Measurements from ENCODE around the gene ZBTB18. TPM values are rescaled to one million over a fixed set of nuclear protein-coding genes. Genes with fewer than 3 reads are reported as not detected.

The ZBTB18 gene
- 6.6 TPM for polyA plus RNA-seq (2013, experiment 1 of 2)
- 6.9 TPM for polyA plus RNA-seq (2013, experiment 2 of 2)

DNA sequence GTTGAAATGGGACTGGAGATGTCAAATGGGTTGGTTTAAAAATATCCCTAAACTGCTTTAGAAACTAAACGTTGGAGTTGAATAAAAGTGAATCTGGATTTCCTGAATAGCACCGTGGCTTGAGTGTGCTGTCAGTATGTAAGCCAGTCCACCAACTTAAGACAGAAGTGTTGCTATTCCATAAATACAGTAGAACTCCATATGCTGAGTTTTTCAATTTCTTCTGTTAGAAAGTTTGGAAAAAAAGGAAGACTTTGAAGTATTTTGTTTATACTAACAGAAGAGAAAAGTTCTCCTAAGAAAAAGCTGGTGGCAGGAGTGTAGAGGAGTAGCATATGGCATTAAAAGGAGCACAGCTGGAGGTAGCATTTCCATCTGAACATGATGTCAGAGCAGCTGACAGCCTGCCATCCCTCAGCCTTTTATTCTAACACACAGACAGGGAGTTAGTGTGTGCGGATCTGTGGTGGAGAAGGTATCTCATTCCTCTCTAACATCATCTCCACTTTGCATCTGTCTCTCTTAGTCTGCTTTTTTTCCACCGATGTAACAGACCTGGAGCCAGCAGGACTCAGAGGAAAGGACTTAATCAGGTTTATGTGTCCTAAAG, at the start of gene ZBTB18:
ZBTB18 (plus strand) TSS at position 449 of the 610 bp plus-strand sequence; CDS start at position 598, 149 bp downstream.
- Histone ChIP-seq H3K4me1 (ENCODE audit: control insufficient read depth, insufficient read depth, low read depth, low read length) (peaks cover 5% of the 10 kb centered on the region), H3K4me2 (ENCODE audit: low read length, poor library complexity, severe bottlenecking) (peak within 1 kb of the TSS; percentile 92), H4K8ac (ENCODE audit: low read length) (no peak within 1 kb of the TSS), H4K91ac (ENCODE audit: low read length) (no peak within 1 kb of the TSS), H3K18ac (ENCODE audit: low read depth in 1 of 2, low read length in 2 of 2) (peak within 1 kb of the TSS in 1 of 2 experiments; percentile 59), H3K4me3 (ENCODE audit: insufficient read depth in 1 of 2, low read depth in 1 of 2, low read length in 2 of 2) (peak within 1 kb of the TSS; percentile 46 to 88), H2BK15ac (ENCODE audit: low read depth, poor library complexity, severe bottlenecking) (no peak within 1 kb of the TSS), H3K23ac (ENCODE audit: low read length in 2 of 2) (no peak within 1 kb of the TSS), H2BK5ac (ENCODE audit: low read depth, low read length, poor library complexity, severe bottlenecking) (peak within 1 kb of the TSS; percentile 33), H3K27ac (ENCODE audit: low read length, poor library complexity, severe bottlenecking) (peak within 1 kb of the TSS; percentile 32), H3K4ac (ENCODE audit: low read depth in 1 of 2, low read length in 2 of 2) (peak within 1 kb of the TSS in 1 of 2 experiments; percentile 54), H2BK12ac (ENCODE audit: low read length in 2 of 2) (no peak within 1 kb of the TSS), H3K36me3 (ENCODE audit: control insufficient read depth in 1 of 2, insufficient read depth in 2 of 2, low read depth in 1 of 2, low read length in 2 of 2) (peaks cover 16 to 23% of the 10 kb centered on the region in 2 experiments), H3K79me1 (replicated peaks; ENCODE audit: low read length, poor library complexity, severe bottlenecking) (peaks cover 19% of the 10 kb centered on the region), H3K14ac (ENCODE audit: low read length in 2 of 2) (no peak within 1 kb of the TSS), H3K9ac (ENCODE audit: low read length) (peak within 1 kb of the TSS; percentile 83), H3K27me3 (ENCODE audit: control insufficient read depth in 1 of 2, insufficient read depth in 1 of 2, low read length in 2 of 2) (no peaks in the 10 kb centered on the region), H2BK120ac (ENCODE audit: low read depth, low read length) (no peak within 1 kb of the TSS), H2AFZ (ENCODE audit: low read depth, low read length) (no peak within 1 kb of the TSS), H2AK5ac (ENCODE audit: low read length, severe bottlenecking) (peak within 1 kb of the TSS; percentile 31), H3K9me3 (ENCODE audit: control insufficient read depth, low read length) (no peaks in the 10 kb centered on the region)
- DNase-seq: peak; percentile 80
- 0% methylated on average over 1 of the region's 4 CpGs for WGBS

DNA sequence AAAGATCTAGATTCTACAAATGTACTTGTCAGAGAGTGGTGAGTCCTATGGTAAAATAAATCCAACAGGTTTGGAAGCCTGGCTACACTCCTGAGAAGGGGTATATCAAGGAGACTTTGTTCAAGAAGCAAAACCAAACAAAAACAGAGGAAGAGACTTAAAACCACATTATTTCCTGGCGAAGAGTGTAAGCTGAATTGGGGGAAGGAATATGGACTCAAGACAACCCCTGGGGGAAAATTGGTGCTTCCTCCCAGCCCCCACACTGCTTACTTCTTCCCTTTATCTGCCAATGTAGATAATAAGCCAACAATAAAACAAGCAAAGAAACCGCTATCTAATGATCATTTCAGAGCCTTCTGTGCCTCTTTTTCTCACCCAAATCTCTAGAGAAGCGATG, 48.4 kb upstream of the ZBTB18 start:
- H4K91ac ChIP-seq (ENCODE audit: low read length): no peak overlapping the region
- H3K9me3 ChIP-seq (ENCODE audit: control insufficient read depth, low read length): no peaks in the 10 kb centered on the region
- H4K8ac ChIP-seq (ENCODE audit: low read length): no peak overlapping the region
- no peak overlapping the region for H3K4ac ChIP-seq (ENCODE audit: low read depth in 1 of 2, low read length in 2 of 2)
- H3K27me3 ChIP-seq (ENCODE audit: control insufficient read depth in 1 of 2, insufficient read depth in 1 of 2, low read length in 2 of 2): peaks cover 0 to 52% of the 10 kb centered on the region in 2 experiments
- H3K18ac ChIP-seq (ENCODE audit: low read depth in 1 of 2, low read length in 2 of 2): no peak overlapping the region
- H2AK5ac ChIP-seq (ENCODE audit: low read length, severe bottlenecking): no peak overlapping the region
- H3K23ac ChIP-seq (ENCODE audit: low read length in 2 of 2): no peak overlapping the region
- H2BK120ac ChIP-seq (ENCODE audit: low read depth, low read length): no peak overlapping the region
- H2BK15ac ChIP-seq (ENCODE audit: low read depth, poor library complexity, severe bottlenecking): no peak overlapping the region
- H3K4me2 ChIP-seq (ENCODE audit: low read length, poor library complexity, severe bottlenecking): no peak overlapping the region
- H2BK5ac ChIP-seq (ENCODE audit: low read depth, low read length, poor library complexity, severe bottlenecking): no peak overlapping the region
- no peak overlapping the region for H3K9ac ChIP-seq (ENCODE audit: low read length)
- H3K27ac ChIP-seq (ENCODE audit: low read length, poor library complexity, severe bottlenecking): no peak overlapping the region
- no peaks in the 10 kb centered on the region for H3K79me1 ChIP-seq (replicated peaks; ENCODE audit: low read length, poor library complexity, severe bottlenecking)
- WGBS: 81% methylated on average over 2 of the region's 3 CpGs
- no peak overlapping the region for H2BK12ac ChIP-seq (ENCODE audit: low read length in 2 of 2)
- no peak for DNase-seq
- no peaks in the 10 kb centered on the region for H3K4me1 ChIP-seq (ENCODE audit: control insufficient read depth, insufficient read depth, low read depth, low read length)
- no peak overlapping the region for H2AFZ ChIP-seq (ENCODE audit: low read depth, low read length)
- no peak overlapping the region for H3K14ac ChIP-seq (ENCODE audit: low read length in 2 of 2)
- no peaks in the 10 kb centered on the region for H3K36me3 ChIP-seq (ENCODE audit: control insufficient read depth in 1 of 2, insufficient read depth in 2 of 2, low read depth in 1 of 2, low read length in 2 of 2)
- H3K4me3 ChIP-seq (ENCODE audit: insufficient read depth in 1 of 2, low read depth in 1 of 2, low read length in 2 of 2): no peak overlapping the region

DNA sequence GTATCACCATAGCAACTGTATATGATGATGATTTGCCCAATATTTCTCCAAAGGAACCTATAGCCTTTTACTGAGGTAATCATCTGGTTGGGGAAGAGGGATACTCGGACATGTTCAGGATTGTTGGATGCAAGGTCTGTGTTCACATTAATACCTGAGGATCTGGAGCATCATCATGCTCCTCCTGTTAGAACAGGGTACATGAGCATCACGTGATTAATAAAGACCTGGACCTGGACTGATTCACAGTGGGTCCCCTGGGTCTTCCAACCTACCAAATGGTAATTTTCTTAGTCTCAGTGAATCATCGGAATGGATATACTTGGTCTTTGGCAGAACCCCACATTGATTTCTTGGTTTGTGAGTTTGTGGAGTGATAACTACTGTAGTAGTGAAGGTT, 45.6 kb upstream of the ZBTB18 start:
- Histone ChIP-seq H4K91ac (ENCODE audit: low read length) (no peak overlapping the region), H2BK12ac (ENCODE audit: low read length in 2 of 2) (no peak overlapping the region), H3K4me1 (ENCODE audit: control insufficient read depth, insufficient read depth, low read depth, low read length) (no peaks in the 10 kb centered on the region), H2AFZ (ENCODE audit: low read depth, low read length) (no peak overlapping the region), H3K4me2 (ENCODE audit: low read length, poor library complexity, severe bottlenecking) (no peak overlapping the region), H4K8ac (ENCODE audit: low read length) (no peak overlapping the region), H2AK5ac (ENCODE audit: low read length, severe bottlenecking) (no peak overlapping the region), H3K36me3 (ENCODE audit: control insufficient read depth in 1 of 2, insufficient read depth in 2 of 2, low read depth in 1 of 2, low read length in 2 of 2) (no peaks in the 10 kb centered on the region), H3K79me1 (replicated peaks; ENCODE audit: low read length, poor library complexity, severe bottlenecking) (no peaks in the 10 kb centered on the region), H3K4me3 (ENCODE audit: insufficient read depth in 1 of 2, low read depth in 1 of 2, low read length in 2 of 2) (no peak overlapping the region), H3K18ac (ENCODE audit: low read depth in 1 of 2, low read length in 2 of 2) (no peak overlapping the region), H3K9ac (ENCODE audit: low read length) (no peak overlapping the region), H3K4ac (ENCODE audit: low read depth in 1 of 2, low read length in 2 of 2) (no peak overlapping the region), H3K27ac (ENCODE audit: low read length, poor library complexity, severe bottlenecking) (no peak overlapping the region), H2BK120ac (ENCODE audit: low read depth, low read length) (no peak overlapping the region), H3K27me3 (ENCODE audit: control insufficient read depth in 1 of 2, insufficient read depth in 1 of 2, low read length in 2 of 2) (peaks cover 0 to 67% of the 10 kb centered on the region in 2 experiments), H3K14ac (ENCODE audit: low read length in 2 of 2) (no peak overlapping the region), H2BK15ac (ENCODE audit: low read depth, poor library complexity, severe bottlenecking) (no peak overlapping the region), H3K9me3 (ENCODE audit: control insufficient read depth, low read length) (no peaks in the 10 kb centered on the region), H3K23ac (ENCODE audit: low read length in 2 of 2) (no peak overlapping the region), H2BK5ac (ENCODE audit: low read depth, low read length, poor library complexity, severe bottlenecking) (no peak overlapping the region)
- DNase-seq: no peak
- WGBS: 90% methylated on average over 3 of the region's 3 CpGs

DNA sequence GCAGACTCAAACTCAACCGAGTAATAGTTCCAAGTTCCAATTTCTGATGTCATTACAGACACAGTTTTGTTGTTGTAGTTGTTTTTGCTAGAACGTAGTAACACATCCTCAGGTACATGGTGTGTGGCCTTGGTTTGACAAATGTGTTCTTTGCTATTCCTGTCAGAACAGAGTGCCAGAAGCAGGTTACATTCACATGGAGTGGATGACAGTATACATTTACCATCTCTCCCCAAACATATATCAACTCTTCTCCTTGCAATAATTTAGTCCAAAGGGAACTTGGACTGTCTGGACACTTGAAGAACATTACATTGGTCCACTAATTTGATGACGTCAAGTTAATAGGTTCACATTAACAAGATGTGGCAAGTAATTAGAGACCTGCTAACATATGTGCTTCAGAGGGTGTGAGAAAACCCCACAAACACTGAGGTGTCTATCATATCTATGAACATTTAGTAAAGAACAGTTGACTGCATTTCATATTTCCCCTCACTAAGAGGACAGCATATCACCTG, 44.6 kb upstream of the ZBTB18 start:
- H3K4ac ChIP-seq (ENCODE audit: low read depth in 1 of 2, low read length in 2 of 2): no peak overlapping the region
- 100% methylated on average over 1 of the region's 3 CpGs for WGBS
- no peak overlapping the region for H3K23ac ChIP-seq (ENCODE audit: low read length in 2 of 2)
- no peaks in the 10 kb centered on the region for H3K4me1 ChIP-seq (ENCODE audit: control insufficient read depth, insufficient read depth, low read depth, low read length)
- H3K9ac ChIP-seq (ENCODE audit: low read length): no peak overlapping the region
- H4K91ac ChIP-seq (ENCODE audit: low read length): no peak overlapping the region
- H3K27ac ChIP-seq (ENCODE audit: low read length, poor library complexity, severe bottlenecking): no peak overlapping the region
- no peaks in the 10 kb centered on the region for H3K79me1 ChIP-seq (replicated peaks; ENCODE audit: low read length, poor library complexity, severe bottlenecking)
- H2BK15ac ChIP-seq (ENCODE audit: low read depth, poor library complexity, severe bottlenecking): no peak overlapping the region
- no peak overlapping the region for H3K14ac ChIP-seq (ENCODE audit: low read length in 2 of 2)
- H2BK5ac ChIP-seq (ENCODE audit: low read depth, low read length, poor library complexity, severe bottlenecking): no peak overlapping the region
- no peak overlapping the region for H2BK120ac ChIP-seq (ENCODE audit: low read depth, low read length)
- H4K8ac ChIP-seq (ENCODE audit: low read length): no peak overlapping the region
- no peak overlapping the region for H2BK12ac ChIP-seq (ENCODE audit: low read length in 2 of 2)
- H2AFZ ChIP-seq (ENCODE audit: low read depth, low read length): no peak overlapping the region
- H3K9me3 ChIP-seq (ENCODE audit: control insufficient read depth, low read length): no peaks in the 10 kb centered on the region
- no peak overlapping the region for H3K18ac ChIP-seq (ENCODE audit: low read depth in 1 of 2, low read length in 2 of 2)
- no peak overlapping the region for H3K4me3 ChIP-seq (ENCODE audit: insufficient read depth in 1 of 2, low read depth in 1 of 2, low read length in 2 of 2)
- H2AK5ac ChIP-seq (ENCODE audit: low read length, severe bottlenecking): no peak overlapping the region
- no peaks in the 10 kb centered on the region for H3K36me3 ChIP-seq (ENCODE audit: control insufficient read depth in 1 of 2, insufficient read depth in 2 of 2, low read depth in 1 of 2, low read length in 2 of 2)
- H3K27me3 ChIP-seq (ENCODE audit: control insufficient read depth in 1 of 2, insufficient read depth in 1 of 2, low read length in 2 of 2): peaks cover 0 to 60% of the 10 kb centered on the region in 2 experiments
- no peak for DNase-seq
- no peak overlapping the region for H3K4me2 ChIP-seq (ENCODE audit: low read length, poor library complexity, severe bottlenecking)

Data from mesenchymal stem cell (in vitro differentiated cells and primary cell).